ENCODE results near the gene PEX11G. TPM values are rescaled to one million over a fixed set of nuclear protein-coding genes. Genes with fewer than 3 reads are reported as not detected.

PEX11G gene
- total and polyA plus RNA-seq, 2 of the 8 experiments (the other 6 are each of a cell fraction or from before 2014, with no cell fraction given), result 2.1 to 4.3 TPM

GRCh38 chr19:7480222-7480969, 8.4 kb downstream of the PEX11G start:
- Histone ChIP-seq H3K27ac (ENCODE audit: low read depth, low read length) (no peak overlapping the region), H3K23me2 (ENCODE audit: low read depth, low read length) (no peaks in the 10 kb centered on the region; the same call in 1 of the 2 replicates), H4K8ac (ENCODE audit: extremely low read depth, insufficient read depth, low read length) (peak overlapping the region; percentile 47), H4K91ac (replicated peaks; ENCODE audit: insufficient read length, low read length) (no peak overlapping the region), H3K9me3 (ENCODE audit: insufficient read depth in 2 of 2, low read depth in 1 of 2, low read length in 1 of 2) (no peaks in the 10 kb centered on the region), H3K9ac (replicated peaks in 1 of 4; ENCODE audit: extremely low read depth in 1 of 4, low read depth in 3 of 4, low read length in 3 of 4) (peak overlapping the region in 1 of 4 experiments; percentile 16; a peak in 4 of 7 replicates), H3K4me2 (ENCODE audit: insufficient read depth in 1 of 2, low read depth in 2 of 2, low read length in 2 of 2) (no peak overlapping the region), H3K79me2 (ENCODE audit: control insufficient read depth in 1 of 2, insufficient read depth in 2 of 2, low read length in 2 of 2) (no peaks in the 10 kb centered on the region), H2BK12ac (ENCODE audit: low read depth, low read length) (no peak overlapping the region), H3K36me3 (ENCODE audit: control insufficient read depth in 2 of 4, insufficient read depth in 4 of 4, low read length in 3 of 4) (no peaks in the 10 kb centered on the region), H3K23ac (ENCODE audit: insufficient read length) (no peak overlapping the region), H4K20me1 (replicated peaks in 1 of 2; ENCODE audit: control insufficient read depth in 1 of 2, insufficient read depth in 2 of 2, low read length in 2 of 2) (no peaks in the 10 kb centered on the region), H3K27me3 (replicated peaks in 1 of 4; ENCODE audit: control insufficient read depth in 3 of 4, extremely low read depth in 1 of 4, insufficient read depth in 3 of 4, low read length in 3 of 4) (peaks cover 0 to 2% (median 0%) of the 10 kb centered on the region in 4 experiments; a peak in 3 of 7 replicates), H2BK20ac (ENCODE audit: low read length) (no peak overlapping the region), H2AFZ (ENCODE audit: low read length) (no peak overlapping the region), H2BK15ac (ENCODE audit: low read length) (0 out of 2 replicates have a peak overlapping the region, but pooled peaks have one; percentile 61), H3K79me1 (ENCODE audit: low read depth, low read length) (no peaks in the 10 kb centered on the region), H4K5ac (ENCODE audit: insufficient read length, low read depth, low read length) (no peak overlapping the region), H3K4me1 (replicated peaks in 1 of 4; ENCODE audit: control insufficient read depth in 3 of 4, insufficient read depth in 4 of 4, low read length in 3 of 4) (peaks cover 0 to 15% (median 12%) of the 10 kb centered on the region in 4 experiments; a peak in 5 of 7 replicates), H2BK120ac (replicated peaks; ENCODE audit: low read depth, low read length) (no peak overlapping the region), H3K4ac (replicated peaks; ENCODE audit: insufficient read length, low read depth, low read length) (no peak overlapping the region), H3K18ac (ENCODE audit: extremely low read depth, low read length) (no peak overlapping the region), H3K4me3 (ENCODE audit: extremely low read depth in 1 of 4, insufficient read depth in 2 of 4, low read depth in 3 of 4, low read length in 4 of 4) (no peak overlapping the region), H2BK5ac (ENCODE audit: low read depth, low read length) (no peak overlapping the region), H2AK5ac (ENCODE audit: low read depth, low read length) (no peak overlapping the region), H3K14ac (ENCODE audit: insufficient read length) (no peak overlapping the region), H3K56ac (replicated peaks; ENCODE audit: insufficient read length, low read depth, low read length) (no peak overlapping the region)
- WGBS, 2 experiments (ENCODE audit: extremely low coverage in 1 of 2, insufficient coverage in 1 of 2, insufficient read length in 1 of 2, insufficient replicate concordance in 2 of 2, low coverage in 1 of 2, low lambda C conversion rate in 2 of 2, missing lambda C conversion rate in 1 of 2), result 84% methylated on average over 11 of the region's 11 CpGs; no CpG with 5 or more reads in 1 of the 2 experiments
- ChIA-PET CTCF (ENCODE audit: partially characterized antibody) (interaction anchor here (0.6 to 1.9 kb wide), 4 partner anchors 13 to 126 kb away, joined by 3 to 6 read pairs (median 5); a partner anchor contains a TSS), POLR2A (ENCODE audit: partially characterized antibody) (interaction anchor here (1.0 kb wide), 2 partner anchors 19 to 71 kb away, joined by 3 read pairs; no protein-coding TSS in a partner anchor)
- TF ChIP-seq BACH1 (IDR thresholded peaks at IDR 0.05; ENCODE audit: low read length), result peak; percentile 6; the same call in 1 of the 2 replicates
- TF ChIP-seq GABPA (IDR thresholded peaks at IDR 0.05; ENCODE audit: borderline replicate concordance, insufficient read depth, low read length), result no peak
- DNase-seq (ENCODE audit: low read depth in 1 of 2, low spot score in 2 of 2) (no peak), FAIRE-seq (no peak)
